GM23338 (cell line): ENCODE results near the gene DCST2. TPM values are rescaled to one million over a fixed set of nuclear protein-coding genes. Genes with fewer than 3 reads are reported as not detected.

Experiments used
- ATAC-seq: fragments of 200-7000 bp; cut with Tn5 transposase; 3 replicates; pipeline ENCODE4 v1.9.1; 2020
- DNase-seq: peaks from one replicate; pipeline ENCODE4 v3.0.0-alpha.2; 2015; ENCODE audit warnings: low spot score
- H2AFZ ChIP-seq: fragments of 200-600 bp; sonication (generic); 2 replicates; pipeline ENCODE4 v1.8.0; 2016; ENCODE audit warnings: antibody characterized with exemption, mild to moderate bottlenecking, moderate library complexity
- H3F3A ChIP-seq: fragments of 200-600 bp; sonication (generic); replicated peaks from 2 replicates; pipeline ENCODE4 v1.8.0; 2017; ENCODE audit warnings: antibody characterized with exemption, mixed run types, low read depth
- H3K27ac ChIP-seq: fragments of 200-600 bp; sonication (generic); 2 replicates; pipeline ENCODE4 v1.6.1; 2016; ENCODE audit warnings: low read depth
- H3K27me3 ChIP-seq: fragments of 200-600 bp; sonication (generic); 2 replicates; pipeline ENCODE4 v1.8.0; 2016; ENCODE audit warnings: mild to moderate bottlenecking, mixed run types, moderate library complexity; ENCODE audit not compliant: insufficient read depth
- H3K36me3 ChIP-seq: fragments of 200-600 bp; sonication (generic); 2 replicates; pipeline ENCODE4 v1.8.0; 2016; ENCODE audit warnings: mild to moderate bottlenecking; ENCODE audit not compliant: insufficient read depth
- H3K4me1 ChIP-seq: fragments of 200-600 bp; sonication (generic); 2 replicates; pipeline ENCODE4 v1.8.0; 2016; ENCODE audit warnings: mild to moderate bottlenecking, moderate library complexity; ENCODE audit not compliant: insufficient read depth
- H3K4me2 ChIP-seq: fragments of 200-600 bp; sonication (generic); 2 replicates; pipeline ENCODE4 v1.7.1; 2017; ENCODE audit warnings: mixed run types
- H3K4me3 ChIP-seq: fragments of 200-600 bp; sonication (generic); 2 replicates; pipeline ENCODE4 v1.6.1; 2016; ENCODE audit warnings: mixed run types
- H3K79me2 ChIP-seq: fragments of 200-600 bp; sonication (generic); replicated peaks from 2 replicates; pipeline ENCODE4 v1.8.0; 2017; ENCODE audit warnings: mild to moderate bottlenecking; ENCODE audit not compliant: insufficient read depth
- H3K9me2 ChIP-seq: fragments of 200-600 bp; sonication (generic); 2 replicates; pipeline ENCODE4 v1.8.0; 2017; ENCODE audit not compliant: insufficient read depth
- H4K20me1 ChIP-seq: fragments of 200-600 bp; sonication (generic); replicated peaks from 2 replicates; pipeline ENCODE4 v1.8.0; 2017; ENCODE audit warnings: mild to moderate bottlenecking; ENCODE audit not compliant: insufficient read depth
- H3K27ac Mint-ChIP-seq: 2 replicates; pipeline ENCODE4 v1.8.0; 2020; ENCODE audit warnings: inconsistent platforms, mild to moderate bottlenecking, moderate library complexity, mixed read lengths
- H3K27me3 Mint-ChIP-seq: 3 replicates; pipeline ENCODE4 v1.8.0; 2022; ENCODE audit warnings: low read depth, mild to moderate bottlenecking, moderate library complexity, mixed read lengths, inconsistent platforms; ENCODE audit not compliant: insufficient read depth, poor library complexity
- H3K36me3 Mint-ChIP-seq: 3 replicates; pipeline ENCODE4 v1.8.0; 2021; ENCODE audit warnings: low read depth, mild to moderate bottlenecking, inconsistent platforms, moderate library complexity, mixed read lengths
- H3K4me1 Mint-ChIP-seq: 3 replicates; pipeline ENCODE4 v1.8.0; 2020; ENCODE audit warnings: mild to moderate bottlenecking, inconsistent platforms, mixed read lengths
- H3K4me3 Mint-ChIP-seq: 3 replicates; pipeline ENCODE4 v1.8.0; 2021; ENCODE audit warnings: moderate library complexity, mild to moderate bottlenecking, inconsistent platforms, mixed read lengths
- H3K9me3 Mint-ChIP-seq: 3 replicates; pipeline ENCODE4 v1.8.0; 2020; ENCODE audit warnings: moderate library complexity, mild to moderate bottlenecking, inconsistent platforms, mixed read lengths
- CREB1 ChIP-seq: fragments of 250-450 bp; sonication (Bioruptor Pico); IDR thresholded peaks from 2 replicates; pipeline ENCODE4 v1.5.0; 2020; ENCODE audit warnings: low read depth, mild to moderate bottlenecking, moderate library complexity
- EZH2 ChIP-seq: fragments of 200-600 bp; sonication (generic); IDR thresholded peaks from one replicate; pipeline ENCODE4 v1.8.0; 2017; ENCODE audit warnings: antibody characterized with exemption, mild to moderate bottlenecking, low read depth; ENCODE audit not compliant: unreplicated experiment
- STAT1 ChIP-seq: IDR thresholded peaks from one replicate; pipeline ENCODE4 v1.6.1; 2016; ENCODE audit warnings: antibody characterized with exemption; ENCODE audit not compliant: unreplicated experiment
- ZNF331 ChIP-seq: fragments of 250-450 bp; sonication (Bioruptor Pico); IDR thresholded peaks from 2 replicates; pipeline ENCODE4 v1.5.0; 2020; ENCODE audit warnings: low read depth, mild to moderate bottlenecking, moderate library complexity
- polyA plus RNA-seq: library from polyadenylated mRNA; unstranded; fragments of >200 nt; fragmentation: Nextera tagmentation; extraction: Ambion mirVana; gene quantifications from 2 replicates; pipeline ENCODE4 v1.2.1, GENCODE V29; 2016
- total RNA-seq: library from RNA; depleted of rRNA; stranded (reverse); fragments of >200 nt; shearing (Covaris generic); gene quantifications from 2 replicates; pipeline ENCODE4 v1.2.3, GENCODE V29; 2014
- TF ChIP-seq, protein P1 (sequence below), 2 experiments: fragments of 200-600 bp in 1 of 2; sonication (generic) in 1 of 2; conservative IDR thresholded peaks; 2 replicates each; pipeline versions ENCODE4 v1.5.1 to v1.6.1; 2016 to 2017; ENCODE audit warnings: antibody characterized with exemption in 2 of 2, low read depth in 2 of 2, mild to moderate bottlenecking in 2 of 2, moderate library complexity in 1 of 2
- TF ChIP-seq, protein P2 (sequence below): IDR thresholded peaks from one replicate; pipeline ENCODE4 v1.6.1; 2018; ENCODE audit warnings: antibody characterized with exemption; ENCODE audit not compliant: unreplicated experiment

DCST2 gene
- total and polyA plus RNA-seq, 2 experiments from 2014 or later, result 0.78 TPM; not detected in 1

DNA sequence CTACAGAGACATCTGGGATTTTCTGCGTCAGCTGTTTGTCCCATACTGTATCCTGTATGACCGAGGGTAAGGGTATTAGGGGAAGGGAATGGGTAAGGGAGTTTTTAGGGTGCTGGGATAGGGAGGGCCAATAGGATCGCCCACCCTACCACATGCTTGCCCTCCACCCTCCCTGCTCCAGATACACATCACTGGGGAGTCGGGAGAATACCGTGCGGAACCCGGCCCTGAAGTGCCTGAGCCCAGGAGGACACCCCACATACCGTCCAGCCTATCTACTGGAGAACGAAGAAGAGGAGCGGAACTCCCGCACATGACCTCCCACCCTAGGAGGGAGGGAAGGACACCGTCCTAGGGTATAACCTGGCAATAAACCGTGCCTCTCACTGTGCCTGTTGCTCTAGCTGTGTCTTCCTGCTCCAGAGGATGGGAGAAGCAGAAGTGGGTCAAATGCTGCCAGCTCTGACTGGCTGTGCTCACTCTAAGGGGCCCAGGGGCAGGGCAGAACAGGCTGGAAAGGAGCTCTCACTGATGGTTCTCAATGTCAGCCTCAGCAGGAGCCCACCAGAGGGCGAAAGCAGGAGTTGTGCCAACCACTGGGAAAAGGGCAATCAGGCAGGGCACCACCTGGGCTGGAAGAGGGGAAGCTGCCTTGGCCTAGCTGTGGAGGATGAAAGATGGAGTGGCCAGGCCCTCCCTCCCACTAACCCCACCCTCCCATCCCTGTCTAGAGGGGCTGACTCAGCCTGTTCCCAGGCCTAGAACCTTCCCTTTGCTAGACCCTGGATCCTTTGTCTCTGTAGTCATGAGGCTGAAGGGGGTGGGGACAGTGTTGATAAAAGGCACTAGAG, 40.6 kb downstream of the DCST2 start:
- no peak overlapping the region for H3K4me3 ChIP-seq
- H3K4me3 Mint-ChIP-seq, result no peak overlapping the region
- DNase-seq (peak; percentile 65), ATAC-seq (peak; percentile 56)
- no peaks in the 10 kb centered on the region for H3K27me3 ChIP-seq
- H3K36me3 ChIP-seq, result peaks cover 5% of the 10 kb centered on the region; the same call in 1 of the 2 replicates
- H3K79me2 ChIP-seq, result peaks cover 6% of the 10 kb centered on the region
- TF ChIP-seq, protein P1, sequence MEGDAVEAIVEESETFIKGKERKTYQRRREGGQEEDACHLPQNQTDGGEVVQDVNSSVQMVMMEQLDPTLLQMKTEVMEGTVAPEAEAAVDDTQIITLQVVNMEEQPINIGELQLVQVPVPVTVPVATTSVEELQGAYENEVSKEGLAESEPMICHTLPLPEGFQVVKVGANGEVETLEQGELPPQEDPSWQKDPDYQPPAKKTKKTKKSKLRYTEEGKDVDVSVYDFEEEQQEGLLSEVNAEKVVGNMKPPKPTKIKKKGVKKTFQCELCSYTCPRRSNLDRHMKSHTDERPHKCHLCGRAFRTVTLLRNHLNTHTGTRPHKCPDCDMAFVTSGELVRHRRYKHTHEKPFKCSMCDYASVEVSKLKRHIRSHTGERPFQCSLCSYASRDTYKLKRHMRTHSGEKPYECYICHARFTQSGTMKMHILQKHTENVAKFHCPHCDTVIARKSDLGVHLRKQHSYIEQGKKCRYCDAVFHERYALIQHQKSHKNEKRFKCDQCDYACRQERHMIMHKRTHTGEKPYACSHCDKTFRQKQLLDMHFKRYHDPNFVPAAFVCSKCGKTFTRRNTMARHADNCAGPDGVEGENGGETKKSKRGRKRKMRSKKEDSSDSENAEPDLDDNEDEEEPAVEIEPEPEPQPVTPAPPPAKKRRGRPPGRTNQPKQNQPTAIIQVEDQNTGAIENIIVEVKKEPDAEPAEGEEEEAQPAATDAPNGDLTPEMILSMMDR (conservative IDR thresholded peaks at IDR 0.05; ENCODE audit: low read depth in 2 of 2), result peak; percentile 33 to 58
- TF ChIP-seq STAT1 (no peak), EZH2 (no peak), ZNF331 (no peak)
- TF ChIP-seq, protein P2, sequence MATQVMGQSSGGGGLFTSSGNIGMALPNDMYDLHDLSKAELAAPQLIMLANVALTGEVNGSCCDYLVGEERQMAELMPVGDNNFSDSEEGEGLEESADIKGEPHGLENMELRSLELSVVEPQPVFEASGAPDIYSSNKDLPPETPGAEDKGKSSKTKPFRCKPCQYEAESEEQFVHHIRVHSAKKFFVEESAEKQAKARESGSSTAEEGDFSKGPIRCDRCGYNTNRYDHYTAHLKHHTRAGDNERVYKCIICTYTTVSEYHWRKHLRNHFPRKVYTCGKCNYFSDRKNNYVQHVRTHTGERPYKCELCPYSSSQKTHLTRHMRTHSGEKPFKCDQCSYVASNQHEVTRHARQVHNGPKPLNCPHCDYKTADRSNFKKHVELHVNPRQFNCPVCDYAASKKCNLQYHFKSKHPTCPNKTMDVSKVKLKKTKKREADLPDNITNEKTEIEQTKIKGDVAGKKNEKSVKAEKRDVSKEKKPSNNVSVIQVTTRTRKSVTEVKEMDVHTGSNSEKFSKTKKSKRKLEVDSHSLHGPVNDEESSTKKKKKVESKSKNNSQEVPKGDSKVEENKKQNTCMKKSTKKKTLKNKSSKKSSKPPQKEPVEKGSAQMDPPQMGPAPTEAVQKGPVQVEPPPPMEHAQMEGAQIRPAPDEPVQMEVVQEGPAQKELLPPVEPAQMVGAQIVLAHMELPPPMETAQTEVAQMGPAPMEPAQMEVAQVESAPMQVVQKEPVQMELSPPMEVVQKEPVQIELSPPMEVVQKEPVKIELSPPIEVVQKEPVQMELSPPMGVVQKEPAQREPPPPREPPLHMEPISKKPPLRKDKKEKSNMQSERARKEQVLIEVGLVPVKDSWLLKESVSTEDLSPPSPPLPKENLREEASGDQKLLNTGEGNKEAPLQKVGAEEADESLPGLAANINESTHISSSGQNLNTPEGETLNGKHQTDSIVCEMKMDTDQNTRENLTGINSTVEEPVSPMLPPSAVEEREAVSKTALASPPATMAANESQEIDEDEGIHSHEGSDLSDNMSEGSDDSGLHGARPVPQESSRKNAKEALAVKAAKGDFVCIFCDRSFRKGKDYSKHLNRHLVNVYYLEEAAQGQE, result no peak
- H3K9me3 Mint-ChIP-seq, result no peaks in the 10 kb centered on the region; the same call in 2 of the 3 replicates
- no peaks in the 10 kb centered on the region for H3K9me2 ChIP-seq
- H3K27me3 Mint-ChIP-seq, result peaks cover 17% of the 10 kb centered on the region
- no peak overlapping the region for H3K4me2 ChIP-seq
- no peak overlapping the region for H3K27ac ChIP-seq
- no peaks in the 10 kb centered on the region for H3K4me1 ChIP-seq
- H3K4me1 Mint-ChIP-seq, result peaks cover 26% of the 10 kb centered on the region
- no peak overlapping the region for H3K27ac Mint-ChIP-seq
- H2AFZ ChIP-seq, result no peak overlapping the region
- peaks cover 19% of the 10 kb centered on the region; the same call in 1 of the 2 replicates for H3F3A ChIP-seq
- peaks cover 31% of the 10 kb centered on the region for H3K36me3 Mint-ChIP-seq
- peaks cover 7% of the 10 kb centered on the region; the same call in 1 of the 2 replicates for H4K20me1 ChIP-seq

GRCh38 chr1:154990276-154990675, 43.3 kb downstream of the DCST2 start:
- peaks cover 31% of the 10 kb centered on the region for H3K79me2 ChIP-seq
- H3K4me3 ChIP-seq, result no peak overlapping the region
- no peak overlapping the region for H3K27ac ChIP-seq
- H3K4me2 ChIP-seq, result no peak overlapping the region
- peaks cover 16% of the 10 kb centered on the region; the same call in 1 of the 2 replicates for H4K20me1 ChIP-seq
- Mint-ChIP-seq H3K27ac (no peak overlapping the region), H3K4me3 (no peak overlapping the region), H3K27me3 (peaks cover 17% of the 10 kb centered on the region), H3K4me1 (peaks cover 21% of the 10 kb centered on the region), H3K36me3 (peaks cover 54% of the 10 kb centered on the region), H3K9me3 (no peaks in the 10 kb centered on the region; the same call in 2 of the 3 replicates)
- no peak overlapping the region for H2AFZ ChIP-seq
- TF ChIP-seq CREB1 (CRISPR knock-in tag), result no peak
- TF ChIP-seq, protein P1 (conservative IDR thresholded peaks at IDR 0.05; ENCODE audit: low read depth in 2 of 2), result 0 out of 4 replicates have a peak, but pooled peaks of 1 of the 2 experiments have one; percentile 4
- no peaks in the 10 kb centered on the region for H3K9me2 ChIP-seq
- no peaks in the 10 kb centered on the region for H3K27me3 ChIP-seq
- H3K36me3 ChIP-seq, result peaks cover 9% of the 10 kb centered on the region; the same call in 1 of the 2 replicates
- no peaks in the 10 kb centered on the region for H3K4me1 ChIP-seq
- ATAC-seq, result no peak
- peaks cover 19% of the 10 kb centered on the region; the same call in 1 of the 2 replicates for H3F3A ChIP-seq
- DNase-seq, result no peak
